ENCODE data around the gene CLIC4. TPM values are rescaled to one million over a fixed set of nuclear protein-coding genes. Genes with fewer than 3 reads are reported as not detected.

CLIC4 gene
- total RNA-seq, 1 experiment from 2014 or later: 62.7 TPM

GRCh38 chr1:24856787-24857506, 111.7 kb downstream of the CLIC4 start:
- DNase-seq: no peak
- Mint-ChIP-seq H3K27ac (ENCODE audit: unreplicated experiment) (no peak overlapping the region), H3K27me3 (ENCODE audit: unreplicated experiment) (peaks cover 4% of the 10 kb centered on the region), H3K36me3 (ENCODE audit: insufficient read depth, unreplicated experiment) (no peaks in the 10 kb centered on the region), H3K9me3 (ENCODE audit: low read depth, unreplicated experiment) (no peaks in the 10 kb centered on the region), H3K4me1 (ENCODE audit: low read depth, unreplicated experiment) (no peaks in the 10 kb centered on the region), H3K4me3 (ENCODE audit: low read depth, unreplicated experiment) (no peak overlapping the region)
- intact Hi-C loops (cut with micrococcal nuclease; ENCODE audit: unreplicated experiment): no loop called here
- TF ChIP-seq CTCF (IDR thresholded peaks at IDR 0.05; ENCODE audit: unreplicated experiment): no peak
- CTCF ChIA-PET: no interaction called here
- no TSS peak for BruUV-seq (replicated peaks)

GRCh38 chr1:24857507-24858133, 112.4 kb downstream of the CLIC4 start:
- no TSS peak for BruUV-seq (replicated peaks)
- TF ChIP-seq CTCF (IDR thresholded peaks at IDR 0.05; ENCODE audit: unreplicated experiment): no peak
- no peak for DNase-seq
- no peak overlapping the region for H3K27ac Mint-ChIP-seq (ENCODE audit: unreplicated experiment)
- H3K4me3 Mint-ChIP-seq (ENCODE audit: low read depth, unreplicated experiment): no peak overlapping the region
- CTCF ChIA-PET: no interaction called here
- no peaks in the 10 kb centered on the region for H3K9me3 Mint-ChIP-seq (ENCODE audit: low read depth, unreplicated experiment)
- intact Hi-C loops (cut with micrococcal nuclease; ENCODE audit: unreplicated experiment): no loop called here
- H3K4me1 Mint-ChIP-seq (ENCODE audit: low read depth, unreplicated experiment): peaks cover 6% of the 10 kb centered on the region
- H3K36me3 Mint-ChIP-seq (ENCODE audit: insufficient read depth, unreplicated experiment): no peaks in the 10 kb centered on the region
- H3K27me3 Mint-ChIP-seq (ENCODE audit: unreplicated experiment): peaks cover 11% of the 10 kb centered on the region

GRCh38 chr1:24858277-24858676, 113.0 kb downstream of the CLIC4 start:
- Mint-ChIP-seq H3K27ac (ENCODE audit: unreplicated experiment) (no peak overlapping the region), H3K36me3 (ENCODE audit: insufficient read depth, unreplicated experiment) (no peaks in the 10 kb centered on the region), H3K4me1 (ENCODE audit: low read depth, unreplicated experiment) (peaks cover 7% of the 10 kb centered on the region), H3K9me3 (ENCODE audit: low read depth, unreplicated experiment) (no peaks in the 10 kb centered on the region), H3K27me3 (ENCODE audit: unreplicated experiment) (peaks cover 15% of the 10 kb centered on the region), H3K4me3 (ENCODE audit: low read depth, unreplicated experiment) (no peak overlapping the region)
- CTCF ChIA-PET: no interaction called here
- intact Hi-C loops (cut with micrococcal nuclease; ENCODE audit: unreplicated experiment): no loop called here
- TF ChIP-seq CTCF (IDR thresholded peaks at IDR 0.05; ENCODE audit: unreplicated experiment): no peak
- no TSS peak for BruUV-seq (replicated peaks)
- DNase-seq: no peak

GRCh38 chr1:24859063-24860010, 114.1 kb downstream of the CLIC4 start:
- H3K27me3 Mint-ChIP-seq (ENCODE audit: unreplicated experiment): peaks cover 15% of the 10 kb centered on the region
- no peaks in the 10 kb centered on the region for H3K36me3 Mint-ChIP-seq (ENCODE audit: insufficient read depth, unreplicated experiment)
- CTCF ChIA-PET: no interaction called here
- no peaks in the 10 kb centered on the region for H3K9me3 Mint-ChIP-seq (ENCODE audit: low read depth, unreplicated experiment)
- TF ChIP-seq CTCF (IDR thresholded peaks at IDR 0.05; ENCODE audit: unreplicated experiment): no peak
- no TSS peak for BruUV-seq (replicated peaks)
- no peak overlapping the region for H3K4me3 Mint-ChIP-seq (ENCODE audit: low read depth, unreplicated experiment)
- DNase-seq: no peak
- H3K4me1 Mint-ChIP-seq (ENCODE audit: low read depth, unreplicated experiment): peaks cover 12% of the 10 kb centered on the region
- no peak overlapping the region for H3K27ac Mint-ChIP-seq (ENCODE audit: unreplicated experiment)
- intact Hi-C loops (cut with micrococcal nuclease; ENCODE audit: unreplicated experiment): loop anchor here (5.0 kb wide), 1 partner anchor 243 kb away; no protein-coding TSS in a partner anchor

All from Calu3 (cell line).